NCI-H1105 (cell line): Measurements from ENCODE around the gene NAP1L1.
"Not testable (repeated sequence)": the region's sequence is repeated elsewhere in the genome, so short reads cannot be mapped to it uniquely, and the experiment has no call there.

ENCODE experiments used
- DNase-seq: peaks from one replicate; lab custom pipeline; 2025; lab: John Stamatoyannopoulos, UW

NAP1L1 gene

DNA sequence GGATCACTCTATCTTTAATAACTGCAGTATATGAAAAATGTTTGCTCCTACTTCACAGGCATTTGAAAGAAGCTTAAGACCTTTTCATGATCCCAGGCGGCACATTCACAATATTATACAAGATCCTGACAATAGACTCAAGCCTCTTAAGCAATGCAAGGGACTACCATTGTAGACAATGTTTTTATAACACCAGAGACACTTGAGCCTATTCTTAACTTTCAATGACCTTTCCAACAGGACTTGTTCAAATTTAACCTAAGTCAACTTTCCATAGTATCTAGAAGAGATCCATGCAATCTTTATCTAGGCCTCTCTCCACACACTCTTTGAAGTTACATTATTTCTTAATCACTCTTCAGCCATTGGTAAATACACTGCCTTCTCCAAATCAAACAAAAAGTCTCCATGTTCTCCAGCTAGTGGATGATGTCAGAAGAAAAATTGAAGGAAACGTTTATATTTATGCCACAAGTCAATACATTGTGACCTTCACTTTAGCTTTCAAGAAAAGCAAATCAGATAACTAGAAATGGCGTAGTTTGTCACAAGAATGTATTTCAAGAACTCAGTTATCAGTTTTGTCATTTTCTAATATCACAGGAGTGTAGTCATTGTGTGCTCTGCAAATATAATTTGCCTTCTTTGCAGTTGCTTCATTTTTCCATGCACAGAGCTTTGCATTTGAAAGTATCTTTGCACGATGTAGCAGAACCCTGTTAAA lies 94.1 kb downstream of the NAP1L1 start:
- no peak for DNase-seq

DNA sequence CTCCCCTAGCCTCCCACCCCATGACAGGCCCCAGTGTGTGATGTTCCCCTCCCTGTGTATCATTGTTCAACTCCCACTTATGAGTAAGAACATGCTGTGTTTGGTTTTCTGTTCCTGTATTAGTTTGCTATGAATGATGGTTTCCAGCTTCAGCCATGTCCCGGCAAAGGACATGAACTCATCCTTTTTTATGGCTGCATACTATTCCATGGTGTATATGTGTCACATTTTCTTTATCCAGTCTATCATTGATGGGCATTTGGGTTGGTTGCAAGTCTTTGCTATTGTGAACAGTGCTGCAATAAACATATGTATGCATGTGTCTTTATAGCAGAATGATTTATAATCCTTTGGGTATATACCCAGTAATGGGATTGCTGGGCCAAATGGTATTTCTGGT lies 96.8 kb downstream of the NAP1L1 start:
- DNase-seq = not testable (repeated sequence)
